HG03196 (cell line): Measurements from ENCODE around the gene ERO1B.
"Not testable (repeated sequence)": the region's sequence is repeated elsewhere in the genome, so short reads cannot be mapped to it uniquely, and the experiment has no call there.

Source experiments
- ATAC-seq: cut with Tn5 transposase; IDR thresholded peaks from one replicate; pipeline ENCODE4 v1.9.1; 2021; ENCODE audit not compliant: unreplicated experiment

ERO1B gene

GRCh38 chr1:236281654-236282424, at the start of gene ERO1B:
Gene ERO1B, minus strand, starts transcription at chr1:236281958. Its CDS starts 175 bp downstream, at chr1:236281783.
- ATAC-seq, result peak; percentile 80

GRCh38 chr1:236331412-236331811, 49.7 kb upstream of the ERO1B start:
- not testable (repeated sequence) for ATAC-seq

GRCh38 chr1:236326432-236326831, 44.7 kb upstream of the ERO1B start:
- ATAC-seq, result no peak

- no peak for ATAC-seq
Measured at GRCh38 chr1:236325567-236325966, 43.8 kb upstream of the ERO1B start.

- no peak for ATAC-seq
Measured at GRCh38 chr1:236323819-236324411, 42.2 kb upstream of the ERO1B start.

- no peak for ATAC-seq
Measured at GRCh38 chr1:236322566-236323409, 41.0 kb upstream of the ERO1B start.

GRCh38 chr1:236321101-236321500, 39.3 kb upstream of the ERO1B start:
- ATAC-seq, result no peak

- ATAC-seq, result no peak
Measured at GRCh38 chr1:236320671-236321070, 38.9 kb upstream of the ERO1B start.

- ATAC-seq, result no peak
Measured at GRCh38 chr1:236320214-236320613, 38.5 kb upstream of the ERO1B start.

GRCh38 chr1:236316437-236316836, 34.7 kb upstream of the ERO1B start:
- no peak for ATAC-seq

- ATAC-seq, result no peak
Measured at GRCh38 chr1:236315518-236315917, 33.8 kb upstream of the ERO1B start.

- no peak for ATAC-seq
Measured at GRCh38 chr1:236315092-236315491, 33.3 kb upstream of the ERO1B start.

- not testable (repeated sequence) for ATAC-seq
Measured at GRCh38 chr1:236314050-236314449, 32.3 kb upstream of the ERO1B start.

- no peak for ATAC-seq
Measured at GRCh38 chr1:236313427-236313826, 31.7 kb upstream of the ERO1B start.

GRCh38 chr1:236311040-236311439, 29.3 kb upstream of the ERO1B start:
- no peak for ATAC-seq

- ATAC-seq, result no peak
Measured at GRCh38 chr1:236308827-236309226, 27.1 kb upstream of the ERO1B start.

- ATAC-seq, result no peak
Measured at GRCh38 chr1:236307435-236307834, 25.7 kb upstream of the ERO1B start.

GRCh38 chr1:236304682-236305081, 22.9 kb upstream of the ERO1B start:
- ATAC-seq, result no peak

GRCh38 chr1:236303675-236304074, 21.9 kb upstream of the ERO1B start:
- ATAC-seq, result peak; percentile 42

- ATAC-seq, result no peak
Measured at GRCh38 chr1:236302941-236303340, 21.2 kb upstream of the ERO1B start.

GRCh38 chr1:236301958-236302335, 20.2 kb upstream of the ERO1B start:
- no peak for ATAC-seq
